H1 (cell line): ENCODE measurements around the gene KRT6C. TPM values are rescaled to one million over a fixed set of nuclear protein-coding genes. Genes with fewer than 3 reads are reported as not detected.

Source experiments
- CTCF ChIA-PET: fragments of 300-600 bp; sonication (Branson Sonifier 250); formaldehyde crosslinking; loops from one replicate; lab custom pipeline; 2021; ENCODE audit not compliant: partially characterized antibody; lab: Charles Lee
- POLR2A ChIA-PET: fragments of 300-600 bp; sonication (Branson Sonifier 250); formaldehyde crosslinking; loops from one replicate; lab custom pipeline; 2021; ENCODE audit warnings: inconsistent platforms; ENCODE audit not compliant: partially characterized antibody; lab: Charles Lee
- DNase-seq, 2 experiments: peaks; one replicate each; pipeline versions ENCODE4 v3.0.0 to v3.0.0-alpha.2; 2010 to 2022; ENCODE audit warnings: low spot score in 2 of 2, low read depth in 1 of 2, mixed read lengths in 1 of 2
- FAIRE-seq: peaks from 2 replicates; lab custom pipeline; 2011; peaks lifted over from hg19 to GRCh38; lab: Jason Lieb, UNC
- H2AFZ ChIP-seq: 2 replicates; pipeline ENCODE4 v1.8.1; 2012; ENCODE audit warnings: low read length, inconsistent platforms
- H2AK5ac ChIP-seq: 2 replicates; pipeline ENCODE4 v1.6.1; 2013; ENCODE audit warnings: low read depth, low read length
- H2BK120ac ChIP-seq: replicated peaks from 2 replicates; pipeline ENCODE3; 2013; ENCODE audit warnings: low read depth, low read length, inconsistent platforms
- H2BK12ac ChIP-seq: 2 replicates; pipeline ENCODE4 v1.6.1; 2013; ENCODE audit warnings: low read depth, low read length
- H2BK15ac ChIP-seq: 2 replicates; pipeline ENCODE4 v1.6.1; 2013; ENCODE audit warnings: low read length
- H2BK20ac ChIP-seq: 2 replicates; pipeline ENCODE4 v1.6.1; 2013; ENCODE audit warnings: low read length
- H2BK5ac ChIP-seq: 2 replicates; pipeline ENCODE4 v1.6.1; 2013; ENCODE audit warnings: low read depth, low read length
- H3K14ac ChIP-seq: 2 replicates; pipeline ENCODE4 v1.6.1; 2013; ENCODE audit warnings: inconsistent platforms; ENCODE audit not compliant: insufficient read length
- H3K18ac ChIP-seq: 2 replicates; pipeline ENCODE4 v1.6.1; 2013; ENCODE audit warnings: low read length; ENCODE audit errors: extremely low read depth
- H3K23ac ChIP-seq: 2 replicates; pipeline ENCODE4 v1.6.1; 2013; ENCODE audit warnings: inconsistent platforms; ENCODE audit not compliant: insufficient read length
- H3K23me2 ChIP-seq: 2 replicates; pipeline ENCODE4 v1.6.1; 2013; ENCODE audit warnings: low read depth, low read length
- H3K27ac ChIP-seq: 2 replicates; pipeline ENCODE4 v1.6.1; 2011; ENCODE audit warnings: low read depth, low read length, inconsistent platforms
- H3K27me3 ChIP-seq, 4 experiments: replicated peaks in 1 of 4; 1 replicate in 1 of 4; 2 replicates in 3 of 4; pipeline versions ENCODE4 v1.6.1 to v1.8.1; 2011 to 2013; ENCODE audit warnings: low read length in 3 of 4, mild to moderate bottlenecking in 3 of 4, inconsistent platforms in 2 of 4, mixed read lengths in 2 of 4, moderate library complexity in 1 of 4; ENCODE audit not compliant: control insufficient read depth in 3 of 4, insufficient read depth in 3 of 4; ENCODE audit errors: extremely low read depth in 1 of 4
- H3K36me3 ChIP-seq, 4 experiments: 2 replicates each; pipeline versions ENCODE4 v1.6.1 to v1.8.1; 2011 to 2013; ENCODE audit warnings: mild to moderate bottlenecking in 4 of 4, low read length in 3 of 4, moderate library complexity in 2 of 4, control low read depth in 1 of 4, inconsistent platforms in 1 of 4; ENCODE audit not compliant: insufficient read depth in 4 of 4, control insufficient read depth in 2 of 4
- H3K4ac ChIP-seq: replicated peaks from 2 replicates; pipeline ENCODE3; 2013; ENCODE audit warnings: low read length, low read depth, mixed read lengths, inconsistent platforms; ENCODE audit not compliant: insufficient read length
- H3K4me1 ChIP-seq, 4 experiments: replicated peaks in 1 of 4; 1 replicate in 1 of 4; 2 replicates in 3 of 4; pipeline versions ENCODE4 v1.6.1 to v1.8.1; 2011 to 2013; ENCODE audit warnings: low read length in 3 of 4, inconsistent platforms in 2 of 4, mixed read lengths in 1 of 4; ENCODE audit not compliant: insufficient read depth in 4 of 4, control insufficient read depth in 3 of 4
- H3K4me2 ChIP-seq, 2 experiments: 2 replicates each; pipeline versions ENCODE4 v1.6.1 to v1.8.1; 2011 to 2013; ENCODE audit warnings: low read depth in 2 of 2, low read length in 2 of 2, control low read depth in 1 of 2, inconsistent platforms in 1 of 2, mild to moderate bottlenecking in 1 of 2; ENCODE audit not compliant: insufficient read depth in 1 of 2
- H3K4me3 ChIP-seq, 4 experiments: fragments of 200-600, 300-600 bp in 1 of 4; sonication (generic), shearing (Covaris generic), sonication (Bioruptor Twin) in 1 of 4; 2 replicates each; pipeline versions ENCODE4 v1.5.1 to v1.8.1; 2011 to 2016; ENCODE audit warnings: low read length in 4 of 4, low read depth in 3 of 4, control low read depth in 2 of 4, inconsistent platforms in 2 of 4, mild to moderate bottlenecking in 2 of 4, mixed read lengths in 1 of 4, moderate library complexity in 1 of 4; ENCODE audit not compliant: insufficient read depth in 2 of 4; ENCODE audit errors: extremely low read depth in 1 of 4
- H3K56ac ChIP-seq: replicated peaks from 2 replicates; pipeline ENCODE3; 2013; ENCODE audit warnings: low read depth, mild to moderate bottlenecking, mixed read lengths, low read length, inconsistent platforms; ENCODE audit not compliant: insufficient read length
- H3K79me1 ChIP-seq: 2 replicates; pipeline ENCODE4 v1.6.1; 2013; ENCODE audit warnings: low read depth, low read length, control low read depth
- H3K79me2 ChIP-seq, 2 experiments: 2 replicates each; pipeline versions ENCODE4 v1.6.1 to v1.8.1; 2012 to 2013; ENCODE audit warnings: low read length in 2 of 2, mild to moderate bottlenecking in 2 of 2, inconsistent platforms in 1 of 2; ENCODE audit not compliant: insufficient read depth in 2 of 2, control insufficient read depth in 1 of 2
- H3K9ac ChIP-seq, 4 experiments: replicated peaks in 1 of 4; 1 replicate in 1 of 4; 2 replicates in 3 of 4; pipeline versions ENCODE4 v1.6.1 to v1.8.1; 2011 to 2013; ENCODE audit warnings: low read depth in 3 of 4, low read length in 3 of 4, control low read depth in 2 of 4, mild to moderate bottlenecking in 2 of 4, moderate library complexity in 2 of 4, inconsistent platforms in 1 of 4; ENCODE audit errors: extremely low read depth in 1 of 4
- H3K9me3 ChIP-seq, 2 experiments: 2 replicates each; pipeline versions ENCODE4 v1.6.1 to v1.8.1; 2012 to 2013; ENCODE audit warnings: mild to moderate bottlenecking in 2 of 2, moderate library complexity in 2 of 2, control low read depth in 1 of 2, inconsistent platforms in 1 of 2, low read depth in 1 of 2, low read length in 1 of 2, mixed read lengths in 1 of 2; ENCODE audit not compliant: insufficient read depth in 2 of 2
- H4K20me1 ChIP-seq, 2 experiments: replicated peaks in 1 of 2; 2 replicates each; pipeline versions ENCODE3 to v1.8.1; 2011 to 2013; ENCODE audit warnings: inconsistent platforms in 2 of 2, low read length in 2 of 2, mild to moderate bottlenecking in 1 of 2; ENCODE audit not compliant: insufficient read depth in 2 of 2, control insufficient read depth in 1 of 2
- H4K5ac ChIP-seq: 2 replicates; pipeline ENCODE4 v1.6.1; 2013; ENCODE audit warnings: low read length, low read depth, mixed read lengths, inconsistent platforms; ENCODE audit not compliant: insufficient read length
- H4K8ac ChIP-seq: 2 replicates; pipeline ENCODE4 v1.8.0; 2013; ENCODE audit warnings: mild to moderate bottlenecking, moderate library complexity, low read length, inconsistent platforms; ENCODE audit not compliant: insufficient read depth; ENCODE audit errors: extremely low read depth
- H4K91ac ChIP-seq: replicated peaks from 2 replicates; pipeline ENCODE3; 2013; ENCODE audit warnings: low read length, mixed read lengths, inconsistent platforms; ENCODE audit not compliant: insufficient read length
- CEBPB ChIP-seq: IDR thresholded peaks from 2 replicates; pipeline ENCODE4 v1.6.1; 2012; ENCODE audit warnings: low read depth, low read length
- CREB1 ChIP-seq: IDR thresholded peaks from 2 replicates; pipeline ENCODE4 v1.6.1; 2012; ENCODE audit warnings: inconsistent platforms
- CTCF ChIP-seq, 3 experiments: IDR thresholded peaks; 1 replicate in 2 of 3; 2 replicates in 1 of 3; pipeline versions ENCODE4 v1.5.1 to v1.6.1; 2011; ENCODE audit warnings: low read length in 3 of 3, mild to moderate bottlenecking in 3 of 3, inconsistent platforms in 2 of 3, low read depth in 1 of 3, moderate library complexity in 1 of 3; ENCODE audit not compliant: insufficient read depth in 1 of 3; ENCODE audit errors: control extremely low read depth in 1 of 3
- GABPA ChIP-seq: IDR thresholded peaks from 2 replicates; pipeline ENCODE4 v1.6.1; 2011; ENCODE audit warnings: mild to moderate bottlenecking, low read length, moderate library complexity, borderline replicate concordance; ENCODE audit not compliant: insufficient read depth
- GTF2F1 ChIP-seq: IDR thresholded peaks from 2 replicates; pipeline ENCODE4 v1.6.1; 2012; ENCODE audit warnings: low read depth, low read length, improper control_type of control experiment, borderline replicate concordance
- POU5F1 ChIP-seq: IDR thresholded peaks from 2 replicates; pipeline ENCODE4 v1.6.1; 2011; ENCODE audit warnings: low read depth, mild to moderate bottlenecking, low read length, moderate library complexity
- RNF2 ChIP-seq: fragments of 200-900, 300-1000 bp; sonication (generic); IDR thresholded peaks from 2 replicates; pipeline ENCODE4 v1.7.1; 2016; ENCODE audit warnings: borderline replicate concordance, low read depth, mild to moderate bottlenecking, antibody characterized with exemption, low read length; ENCODE audit not compliant: poor library complexity, severe bottlenecking; ENCODE audit errors: missing control alignments
- TEAD4 ChIP-seq: IDR thresholded peaks from 2 replicates; pipeline ENCODE4 v1.6.1; 2012; ENCODE audit warnings: low read depth, low read length, inconsistent platforms, mixed read lengths
- WGBS, 2 experiments: shearing (Covaris generic) in 1 of 2; methylation state at CpG; one replicate each; pipeline versions ENCODE4 v1.1.6 to v1.1.7; 2013 to 2015; ENCODE audit warnings: low lambda C conversion rate in 2 of 2, mixed read lengths in 2 of 2, inconsistent platforms in 1 of 2, low coverage in 1 of 2, missing lambda C conversion rate in 1 of 2; ENCODE audit not compliant: insufficient replicate concordance in 2 of 2, insufficient coverage in 1 of 2, insufficient read length in 1 of 2; ENCODE audit errors: extremely low coverage in 1 of 2, missing lambda C conversion rate in 1 of 2; 5-methylcytosine and 5-hydroxymethylcytosine counted together
- polyA plus RNA-seq, 7 experiments: library from polyadenylated mRNA; depleted of rRNA in 3 of 7; stranded (reverse) in 5 of 7; unstranded in 2 of 7; fragments of >200 nt in 5 of 7; fragments of 200-250 nt in 2 of 7; gene quantifications; 1 replicate in 5 of 7; 2 replicates in 1 of 7; 4 replicates in 1 of 7; pipeline versions ENCODE4 v1.2.1 to v1.2.3, GENCODE V29; 2011 to 2013; ENCODE audit warnings: missing spikeins in 2 of 7, mixed read lengths in 2 of 7
- total RNA-seq: library from RNA; stranded (reverse); fragmentation: NEBNext Ultra II Directional; extraction: Animal tissue kit (Norgen Biotek cat#: 25700); gene quantifications from 2 replicates; pipeline ENCODE4 v1.2.1, GENCODE V29; 2021
- TF ChIP-seq, protein P1 (sequence below): IDR thresholded peaks from 2 replicates; pipeline ENCODE4 v1.6.1; 2012; ENCODE audit warnings: inconsistent platforms

The KRT6C gene
- total and polyA plus RNA-seq, 2 of the 8 experiments (the other 6 are each of a cell fraction or from before 2014, with no cell fraction given): not detected

- Histone ChIP-seq H3K23ac (no peak overlapping the region), H2BK20ac (no peak overlapping the region), H3K14ac (no peak overlapping the region), H3K9ac (no peak overlapping the region), H3K36me3 (no peaks in the 10 kb centered on the region), H2AK5ac (no peak overlapping the region), H3K23me2 (no peaks in the 10 kb centered on the region), H3K4ac (no peak overlapping the region), H2BK12ac (no peak overlapping the region), H3K79me1 (no peaks in the 10 kb centered on the region), H3K4me1 (no peaks in the 10 kb centered on the region), H4K20me1 (no peaks in the 10 kb centered on the region), H3K27me3 (no peaks in the 10 kb centered on the region; a peak in 1 of 7 replicates), H3K56ac (no peak overlapping the region), H3K9me3 (no peaks in the 10 kb centered on the region), H4K91ac (no peak overlapping the region), H3K18ac (no peak overlapping the region), H3K4me2 (no peak overlapping the region), H3K79me2 (no peaks in the 10 kb centered on the region), H3K27ac (no peak overlapping the region), H2BK15ac (no peak overlapping the region), H4K8ac (no peak overlapping the region), H2BK120ac (no peak overlapping the region), H2BK5ac (no peak overlapping the region), H3K4me3 (no peak overlapping the region), H2AFZ (no peak overlapping the region), H4K5ac (no peak overlapping the region)
- POLR2A ChIA-PET: no interaction called here
- TF ChIP-seq POU5F1 (no peak), CTCF (IDR thresholded peaks at IDR 0.05; ENCODE audit: control extremely low read depth in 1 of 3, insufficient read depth in 1 of 3, low read depth in 1 of 3, low read length in 3 of 3) (no peak), GTF2F1 (no peak), CREB1 (no peak), TEAD4 (no peak), RNF2 (no peak), GABPA (no peak), CEBPB (no peak)
- TF ChIP-seq, protein P1, sequence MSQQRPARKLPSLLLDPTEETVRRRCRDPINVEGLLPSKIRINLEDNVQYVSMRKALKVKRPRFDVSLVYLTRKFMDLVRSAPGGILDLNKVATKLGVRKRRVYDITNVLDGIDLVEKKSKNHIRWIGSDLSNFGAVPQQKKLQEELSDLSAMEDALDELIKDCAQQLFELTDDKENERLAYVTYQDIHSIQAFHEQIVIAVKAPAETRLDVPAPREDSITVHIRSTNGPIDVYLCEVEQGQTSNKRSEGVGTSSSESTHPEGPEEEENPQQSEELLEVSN: no peak
- WGBS, 2 experiments: 86% methylated on average over 1 of the region's 1 CpG; no CpG with 5 or more reads in 1 of the 2 experiments
- CTCF ChIA-PET: no interaction called here
- FAIRE-seq (no peak), DNase-seq (no peak)
Measured at GRCh38 chr12:52502877-52503276, 29.3 kb upstream of the KRT6C start.
